DMS79 treated with DMSO at 0.1 percent for 48 hours (cell line): ENCODE results near the gene MYBPH.

ENCODE experiments used
- DNase-seq: peaks from one replicate; lab custom pipeline; 2025; lab: John Stamatoyannopoulos, UW

The MYBPH gene

DNA sequence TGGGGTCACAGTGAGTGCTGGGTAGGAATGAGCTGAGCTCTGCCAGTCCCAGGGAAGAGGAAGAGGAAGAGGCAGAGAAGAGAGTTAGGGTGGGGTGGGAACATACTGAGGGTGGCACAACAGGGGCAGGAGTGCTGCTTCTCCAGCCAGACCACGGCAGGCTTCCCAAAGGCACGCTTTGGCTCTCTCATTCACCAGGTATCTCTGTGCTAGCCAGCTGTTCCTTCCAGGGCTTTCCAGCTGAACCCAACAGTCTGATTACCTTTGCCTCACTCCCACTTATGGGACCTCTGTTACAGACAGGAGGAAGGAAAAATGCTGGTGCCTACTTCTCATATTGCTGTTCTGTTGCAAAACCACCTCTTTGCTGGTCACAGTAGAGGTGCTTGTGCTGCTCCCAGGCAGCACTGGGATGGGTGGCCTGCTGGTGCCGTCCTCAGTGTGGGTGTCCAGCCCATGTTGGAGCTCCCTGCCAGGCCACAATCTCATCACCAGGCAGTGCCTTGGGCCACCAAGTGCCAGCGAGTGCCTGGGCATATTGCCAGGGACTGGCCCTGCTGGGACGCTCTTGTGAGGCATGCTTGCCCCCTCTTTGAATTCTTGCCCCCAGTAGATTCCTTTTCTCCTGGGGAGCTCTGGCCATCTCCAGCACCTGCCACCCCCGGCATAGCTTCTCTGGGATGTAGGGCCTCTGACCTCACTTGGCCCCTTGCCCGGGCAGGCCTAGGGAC lies 46.0 kb downstream of the MYBPH start:
- peak; percentile 69 for DNase-seq

DNA sequence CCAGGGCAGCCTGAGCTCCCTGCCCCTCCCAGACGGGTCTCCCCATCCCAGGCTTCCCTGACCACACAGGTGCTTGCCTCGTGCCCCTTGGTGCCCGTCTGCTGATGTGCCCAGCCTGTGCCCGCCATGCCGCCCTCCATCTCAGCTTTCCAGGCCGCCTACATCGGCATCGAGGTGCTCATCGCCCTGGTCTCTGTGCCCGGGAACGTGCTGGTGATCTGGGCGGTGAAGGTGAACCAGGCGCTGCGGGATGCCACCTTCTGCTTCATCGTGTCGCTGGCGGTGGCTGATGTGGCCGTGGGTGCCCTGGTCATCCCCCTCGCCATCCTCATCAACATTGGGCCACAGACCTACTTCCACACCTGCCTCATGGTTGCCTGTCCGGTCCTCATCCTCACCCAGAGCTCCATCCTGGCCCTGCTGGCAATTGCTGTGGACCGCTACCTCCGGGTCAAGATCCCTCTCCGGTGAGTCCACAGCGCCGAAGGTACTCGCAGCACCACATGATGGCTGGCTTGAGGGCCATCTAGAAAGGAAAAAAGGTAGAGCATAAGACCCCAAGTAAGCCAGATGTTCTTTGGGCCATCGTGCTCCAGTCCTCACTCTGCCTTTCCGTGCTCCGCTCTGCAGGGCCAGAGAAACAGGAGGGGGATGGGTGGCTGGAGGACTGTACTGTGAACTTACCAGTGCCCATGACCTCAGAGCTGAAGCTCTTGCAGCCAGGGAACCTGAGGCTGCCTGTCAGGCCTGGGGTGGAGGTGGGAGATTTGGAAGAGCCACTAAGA lies 46.7 kb downstream of the MYBPH start:
- DNase-seq = no peak

DNA sequence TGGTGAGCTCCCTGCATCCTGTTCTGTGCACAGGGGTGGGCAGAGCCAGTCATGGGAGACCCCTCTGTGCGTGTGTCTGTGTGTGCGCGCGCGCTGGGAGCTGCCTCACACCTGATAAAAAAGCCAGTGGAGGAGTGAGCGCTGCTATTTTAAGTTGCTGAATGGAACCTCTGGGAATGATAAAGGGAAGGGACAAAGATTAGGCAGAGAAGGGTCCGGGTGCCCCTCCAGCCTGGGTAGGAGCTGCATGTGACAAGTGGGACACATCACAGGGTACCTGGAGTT lies 47.3 kb downstream of the MYBPH start:
- no peak for DNase-seq

DNA sequence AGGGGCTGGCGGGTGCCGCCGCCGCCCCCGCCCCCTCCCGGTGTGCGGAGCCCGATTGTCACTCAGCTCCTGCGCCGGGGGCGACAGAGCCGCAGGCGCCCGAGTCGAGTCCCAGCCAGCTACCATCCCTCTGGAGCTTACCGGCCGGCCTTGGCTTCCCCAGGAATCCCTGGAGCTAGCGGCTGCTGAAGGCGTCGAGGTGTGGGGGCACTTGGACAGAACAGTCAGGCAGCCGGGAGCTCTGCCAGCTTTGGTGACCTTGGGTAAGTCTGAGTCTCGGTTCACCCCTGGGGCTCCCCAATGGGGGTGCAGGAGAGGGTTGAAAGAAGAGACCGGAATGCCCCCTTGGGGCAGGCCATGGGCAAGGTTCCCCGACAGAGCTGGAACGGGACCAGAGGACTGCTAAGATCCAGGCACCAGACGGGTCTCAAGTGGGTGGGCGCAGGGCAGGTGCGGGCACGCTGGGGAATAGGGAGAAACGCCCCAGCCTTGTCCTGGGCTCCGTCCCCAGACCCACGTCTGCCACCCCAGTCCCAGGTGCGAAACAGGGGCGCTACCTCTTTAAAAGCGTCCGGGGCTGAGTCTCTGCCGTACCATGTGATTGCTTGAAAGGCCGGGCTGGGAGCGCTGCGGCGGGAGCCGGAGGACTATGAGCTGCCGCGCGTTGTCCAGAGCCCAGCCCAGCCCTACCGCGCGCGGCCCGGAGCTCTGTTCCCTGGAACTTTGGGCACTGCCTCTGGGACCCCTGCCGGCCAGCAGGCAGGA lies 47.8 kb downstream of the MYBPH start, which contains the start of gene ADORA1:
Gene ADORA1 (plus strand): TSS at position 61 of the 765 bp plus-strand sequence. CDS start 1,116 bp downstream, outside the sequence.
- DNase-seq = peak; percentile 49

DNA sequence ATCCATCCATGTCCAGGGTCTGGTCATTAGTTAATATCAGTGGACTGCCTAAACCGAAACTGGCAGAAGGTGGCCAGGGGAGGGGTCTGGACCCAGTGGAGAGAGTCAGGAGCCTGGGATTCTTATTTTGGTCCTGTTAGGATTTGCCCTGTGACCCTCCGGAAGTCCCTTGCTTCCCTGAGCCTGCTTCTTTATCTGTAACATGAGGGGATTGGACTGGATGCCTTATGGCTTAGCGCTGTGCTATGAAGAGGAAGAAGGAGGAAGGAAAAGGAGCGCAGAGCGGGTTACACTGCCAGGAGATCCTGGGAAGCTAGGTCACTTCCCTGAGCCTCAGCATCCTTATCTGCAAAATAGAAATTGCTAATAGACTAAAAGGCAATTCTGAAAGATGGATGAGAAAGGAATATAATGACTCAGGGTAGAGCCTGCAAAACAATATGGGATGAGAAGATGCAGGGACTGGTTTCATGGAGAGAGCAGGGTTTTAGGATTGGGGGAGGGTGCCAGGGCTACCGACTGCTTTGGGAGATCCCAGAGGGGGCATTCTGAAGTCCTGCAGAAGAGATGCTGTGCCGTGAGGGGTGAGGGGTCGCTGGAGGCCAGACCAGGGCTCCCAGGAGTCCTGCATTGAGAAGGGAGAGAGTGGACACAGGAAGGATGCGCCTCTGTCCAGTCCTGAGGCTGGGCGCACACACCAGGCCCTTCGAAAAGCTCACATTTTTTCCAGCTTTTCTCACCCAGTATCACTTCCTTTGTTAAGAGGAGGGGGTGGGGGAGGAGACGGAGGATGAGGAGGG lies 48.6 kb downstream of the MYBPH start:
- no peak for DNase-seq

DNA sequence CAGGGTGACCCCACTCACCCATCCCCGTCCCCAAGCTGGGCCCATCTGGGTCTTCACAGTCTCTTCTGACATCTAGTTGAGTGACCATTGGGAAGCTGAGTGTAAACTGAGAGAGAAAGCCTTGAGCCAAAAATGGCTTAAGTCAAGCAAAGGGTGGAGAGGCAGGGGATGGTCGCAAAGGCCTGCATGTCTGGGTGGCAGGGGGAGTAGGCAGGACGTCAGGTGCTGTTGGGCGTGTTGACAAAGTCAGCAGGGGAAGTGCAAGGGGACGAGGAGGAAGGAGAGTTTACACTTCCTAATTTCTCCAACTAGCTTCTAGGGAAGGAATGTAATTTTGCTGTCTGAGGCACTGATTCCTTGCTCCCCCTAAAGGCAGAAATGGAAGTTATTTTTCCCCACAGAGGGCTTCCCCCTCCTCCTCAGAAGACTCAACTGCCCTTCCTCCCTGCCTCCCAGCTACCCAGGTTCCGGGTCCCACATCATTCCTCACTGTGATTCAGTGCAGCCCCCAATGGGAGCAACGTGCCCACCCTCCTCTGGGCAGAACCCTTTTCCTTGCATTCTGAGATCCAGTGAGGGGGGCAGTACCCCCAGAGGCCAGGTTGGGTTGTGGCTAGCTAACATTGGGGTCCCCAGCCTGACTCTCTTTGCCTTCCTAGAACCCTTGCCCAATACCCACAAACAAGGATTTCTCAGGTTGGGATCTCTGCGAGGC lies 49.3 kb downstream of the MYBPH start:
- DNase-seq = no peak

DNA sequence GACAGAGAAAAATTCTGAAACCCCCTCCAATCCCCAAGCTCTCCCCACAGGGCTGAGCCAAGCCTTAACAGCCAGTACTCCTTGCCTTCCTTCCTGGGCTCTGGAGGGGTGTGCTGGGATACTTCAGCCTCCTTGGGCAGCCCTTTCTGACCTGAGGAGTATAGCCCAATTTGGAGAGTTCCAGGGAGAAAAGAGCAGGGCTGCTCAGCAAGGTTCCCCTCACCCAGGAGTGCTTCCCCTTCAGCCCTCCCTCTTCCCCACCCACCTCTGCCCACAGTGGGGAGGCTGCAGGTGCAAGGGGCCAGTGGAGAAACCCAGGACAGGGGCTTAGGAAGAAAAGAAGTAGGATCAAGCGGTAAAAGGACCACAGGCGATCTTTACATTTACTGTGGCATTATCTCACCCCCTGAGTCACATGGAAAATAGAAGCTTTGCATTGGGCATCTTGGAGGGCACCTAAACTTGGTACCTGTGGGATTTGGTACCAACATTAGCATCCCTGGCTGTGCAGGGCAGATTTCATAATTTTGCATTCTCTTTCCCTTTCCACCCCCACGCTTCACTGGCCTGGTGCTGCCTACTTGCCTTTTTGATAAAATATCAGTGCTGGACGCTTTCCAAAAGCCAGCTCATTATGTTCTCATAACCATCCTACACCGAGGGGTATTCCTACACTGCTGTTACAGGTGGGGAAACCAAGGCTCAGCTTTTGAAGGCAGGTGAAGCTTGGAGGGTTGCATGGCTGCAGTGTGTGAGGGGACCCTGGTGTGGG lies 50.9 kb downstream of the MYBPH start:
- DNase-seq = peak; percentile 8

DNA sequence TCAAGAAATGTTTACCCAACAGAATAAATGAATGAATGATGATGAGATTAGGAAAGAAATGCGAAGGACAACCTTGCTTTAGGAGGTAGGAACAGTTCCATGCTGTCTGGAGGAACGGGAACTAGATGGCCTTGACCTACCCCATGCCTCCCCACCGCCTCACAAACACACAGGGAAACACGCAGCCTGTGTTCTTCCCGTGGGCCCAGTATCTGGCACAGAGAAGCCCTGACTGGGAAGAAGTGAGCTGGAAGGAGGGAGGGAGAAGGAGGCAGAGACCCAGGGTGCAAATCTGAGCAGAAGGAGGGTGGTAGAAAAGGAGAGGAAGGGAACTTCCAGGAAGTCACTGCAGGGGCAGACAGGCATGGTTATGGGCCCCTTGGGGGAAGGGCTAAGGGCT lies 51.6 kb downstream of the MYBPH start:
- no peak for DNase-seq

DNA sequence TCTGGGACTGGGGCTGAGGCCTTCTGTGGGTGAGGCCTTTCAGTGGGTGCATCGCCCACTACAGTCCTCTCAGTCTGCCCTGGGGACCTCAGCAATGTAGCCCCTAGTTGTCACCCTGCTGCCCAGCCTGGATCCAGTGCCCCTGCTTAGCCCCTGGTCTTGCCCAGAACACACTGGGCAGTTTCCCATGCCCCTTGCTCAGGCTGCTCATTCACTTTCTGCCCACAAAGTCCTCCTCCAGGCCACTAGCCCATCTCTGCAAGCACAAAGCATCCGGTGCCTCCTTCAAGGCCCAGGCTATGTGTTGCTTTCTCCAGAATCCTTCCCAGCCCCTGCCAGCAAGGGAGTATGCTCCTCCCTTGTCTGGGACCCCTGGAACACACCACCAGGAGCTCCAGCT lies 53.5 kb downstream of the MYBPH start:
- no peak for DNase-seq

DNA sequence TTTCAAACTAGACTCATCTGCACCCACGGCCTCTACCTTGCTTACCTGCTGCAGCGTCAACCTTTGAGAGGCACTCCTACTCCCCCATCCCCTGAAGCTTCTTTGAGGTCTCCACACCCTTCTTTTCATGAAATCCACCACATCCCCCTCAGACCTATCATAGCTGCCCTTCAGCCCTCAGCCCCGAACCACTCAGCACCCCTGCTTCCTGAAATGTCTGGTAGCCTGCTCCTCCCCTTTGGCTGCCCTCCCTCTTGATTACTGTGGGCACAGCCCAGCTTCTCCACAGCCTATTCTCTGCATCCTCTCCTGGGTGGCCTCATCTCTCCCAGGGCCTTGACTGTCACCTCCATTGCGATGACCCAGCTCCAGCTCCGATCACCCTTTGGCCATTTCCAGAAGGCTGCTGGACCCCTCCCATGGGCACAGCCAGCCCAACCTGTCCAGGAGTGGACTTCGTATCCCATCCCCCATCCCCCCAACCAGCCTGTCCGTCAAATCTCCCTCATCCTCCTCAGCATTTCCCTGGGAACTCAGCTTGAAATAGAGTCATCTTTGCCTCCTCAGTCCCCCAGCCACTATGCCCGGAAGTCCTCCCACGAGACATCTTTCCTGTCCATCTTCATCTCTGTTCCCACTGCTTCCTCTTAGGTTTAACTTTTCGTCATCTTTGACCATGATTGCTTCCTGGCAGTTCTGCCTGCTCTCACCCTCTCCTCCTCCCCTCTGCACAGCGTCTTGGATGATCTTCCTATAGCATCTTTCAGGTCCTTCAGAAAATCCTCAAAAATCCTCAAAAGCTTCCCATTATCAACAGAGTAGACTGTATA lies 54.2 kb downstream of the MYBPH start:
- no peak for DNase-seq

DNA sequence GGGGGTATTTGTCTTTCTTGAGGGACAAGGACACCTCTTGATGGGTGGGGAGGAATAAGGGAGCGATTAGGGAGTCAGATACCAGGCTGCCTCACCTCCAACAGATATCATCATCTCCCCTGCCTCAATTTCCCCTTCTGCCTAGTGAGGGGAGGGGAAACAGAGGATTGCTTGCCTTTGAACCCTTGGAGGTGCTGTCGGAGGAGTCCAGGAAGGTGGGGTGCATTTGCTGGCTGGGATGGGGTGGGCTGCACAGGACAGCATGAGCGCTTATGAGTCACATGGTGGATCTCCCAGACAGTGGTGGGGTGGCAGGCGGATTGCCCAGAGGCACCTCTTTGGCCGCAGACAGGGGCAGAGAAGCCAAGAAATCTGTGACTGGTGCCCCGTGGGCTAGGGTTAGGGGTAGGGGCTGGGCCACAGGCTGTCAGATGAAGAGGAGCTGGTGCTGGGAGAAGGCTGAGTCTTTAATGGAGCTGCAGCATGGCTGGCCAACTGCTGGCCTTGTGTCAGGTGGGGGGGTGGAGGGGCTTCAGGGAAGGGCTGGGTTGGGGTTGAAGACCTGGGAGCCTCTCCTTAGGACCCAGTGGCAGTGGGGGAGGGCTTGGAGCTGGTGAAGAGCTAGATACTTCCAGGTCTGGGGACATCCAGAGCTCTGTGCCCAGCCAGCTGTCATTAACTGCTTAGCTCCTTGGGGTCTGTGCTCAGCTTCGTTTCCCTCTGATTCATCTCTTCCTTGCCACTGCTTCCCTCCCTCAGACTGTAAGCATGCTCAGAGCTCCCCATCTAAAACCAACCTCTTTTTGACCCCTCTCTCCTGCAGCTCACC lies 55.1 kb downstream of the MYBPH start:
- no peak for DNase-seq
